HepG2 (cell line): ENCODE measurements around the gene VPREB3. TPM values are rescaled to one million over a fixed set of nuclear protein-coding genes. Genes with fewer than 3 reads are reported as not detected.

Experiments used
- BATF2 ChIP-seq: sonication (generic); formaldehyde crosslinking; IDR thresholded peaks from 2 replicates; pipeline ENCODE4 v1.8.0; 2022; ENCODE audit warnings: mild to moderate bottlenecking, missing genetic modification reagents, moderate library complexity
- CCAR2 ChIP-seq: fragments of 200-400 bp; formaldehyde crosslinking; optimal IDR thresholded peaks from 2 replicates; pipeline ENCODE3; 2018; ENCODE audit warnings: low read depth, mild to moderate bottlenecking, low read length, moderate library complexity
- GABPA ChIP-seq, 2 experiments: IDR thresholded peaks; 2 replicates each; pipeline ENCODE4 v1.6.1; 2011 to 2016; ENCODE audit warnings: low read depth in 2 of 2, low read length in 1 of 2, missing biosample characterization in 1 of 2, missing genetic modification characterization in 1 of 2
- HNRNPLL ChIP-seq: fragments of 200-400 bp; formaldehyde crosslinking; IDR thresholded peaks from 2 replicates; pipeline ENCODE4 v1.6.1; 2017; ENCODE audit warnings: mild to moderate bottlenecking, low read depth, low read length; ENCODE audit not compliant: poor library complexity, severe bottlenecking
- KLF11 ChIP-seq: IDR thresholded peaks from 2 replicates; pipeline ENCODE4 v1.6.1; 2016; ENCODE audit warnings: missing compliant biosample characterization
- MAX ChIP-seq: IDR thresholded peaks from 2 replicates; pipeline ENCODE4 v1.6.1; 2012; ENCODE audit warnings: inconsistent platforms
- MED13 ChIP-seq: sonication (generic); formaldehyde crosslinking; IDR thresholded peaks from 2 replicates; pipeline ENCODE4 v1.5.0; 2020; ENCODE audit warnings: missing genetic modification reagents
- MTF2 ChIP-seq: sonication (generic); formaldehyde crosslinking; IDR thresholded peaks from 2 replicates; pipeline ENCODE4 v1.5.0; 2020; ENCODE audit warnings: missing genetic modification reagents, borderline replicate concordance
- NFE2L1 ChIP-seq: sonication (generic); formaldehyde crosslinking; IDR thresholded peaks from 2 replicates; pipeline ENCODE4 v1.4.0; 2020; ENCODE audit warnings: missing genetic modification reagents, mild to moderate bottlenecking, borderline replicate concordance
- NKX3-1 ChIP-seq: sonication (generic); formaldehyde crosslinking; IDR thresholded peaks from 2 replicates; pipeline ENCODE4 v1.5.0; 2020; ENCODE audit warnings: missing genetic modification reagents
- REXO4 ChIP-seq: sonication (generic); formaldehyde crosslinking; IDR thresholded peaks from 2 replicates; pipeline ENCODE4 v1.8.0; 2022; ENCODE audit warnings: missing genetic modification reagents, mild to moderate bottlenecking, borderline replicate concordance
- RNF219 ChIP-seq: sonication (generic); formaldehyde crosslinking; IDR thresholded peaks from 2 replicates; pipeline ENCODE4 v1.5.0; 2020; ENCODE audit warnings: mild to moderate bottlenecking, missing genetic modification reagents
- SIN3A ChIP-seq: IDR thresholded peaks from 2 replicates; pipeline ENCODE4 v1.6.1; 2011; ENCODE audit warnings: low read depth, mild to moderate bottlenecking, control low read depth, low read length, borderline replicate concordance
- SIX4 ChIP-seq: sonication (generic); formaldehyde crosslinking; IDR thresholded peaks from 2 replicates; pipeline ENCODE4 v1.4.0; 2020; ENCODE audit warnings: missing genetic modification reagents
- SNAPC5 ChIP-seq: sonication (generic); formaldehyde crosslinking; IDR thresholded peaks from 2 replicates; pipeline ENCODE4 v1.8.1; 2023; ENCODE audit warnings: mild to moderate bottlenecking, missing genetic modification reagents, borderline replicate concordance
- STAG1 ChIP-seq: sonication (generic); formaldehyde crosslinking; IDR thresholded peaks from 2 replicates; pipeline ENCODE4 v1.4.0; 2020; ENCODE audit warnings: missing genetic modification reagents
- ZBTB43 ChIP-seq: sonication (generic); formaldehyde crosslinking; conservative IDR thresholded peaks from 2 replicates; pipeline ENCODE4 v1.4.0; 2020; ENCODE audit warnings: missing genetic modification reagents
- ZNF124 ChIP-seq: sonication (generic); formaldehyde crosslinking; IDR thresholded peaks from 2 replicates; pipeline ENCODE4 v1.4.0; 2020; ENCODE audit warnings: missing genetic modification reagents
- ZNF546 ChIP-seq: sonication (generic); formaldehyde crosslinking; conservative IDR thresholded peaks from 2 replicates; pipeline ENCODE4 v1.8.1; 2023; ENCODE audit warnings: mild to moderate bottlenecking, missing genetic modification reagents
- ZNF597 ChIP-seq: sonication (generic); formaldehyde crosslinking; IDR thresholded peaks from 2 replicates; pipeline ENCODE4 v1.5.0; 2020; ENCODE audit warnings: missing genetic modification reagents
- ZNF709 ChIP-seq: sonication (generic); formaldehyde crosslinking; IDR thresholded peaks from 2 replicates; pipeline ENCODE4 v1.5.0; 2020; ENCODE audit warnings: mild to moderate bottlenecking, missing genetic modification reagents
- ZNF746 ChIP-seq: sonication (generic); formaldehyde crosslinking; IDR thresholded peaks from 2 replicates; pipeline ENCODE4 v1.8.0; 2022; ENCODE audit warnings: mild to moderate bottlenecking, missing genetic modification reagents
- ZNF775 ChIP-seq: sonication (generic); formaldehyde crosslinking; IDR thresholded peaks from 2 replicates; pipeline ENCODE4 v1.4.0; 2020; ENCODE audit warnings: missing genetic modification reagents, mild to moderate bottlenecking, moderate library complexity, borderline replicate concordance
- ZNF776 ChIP-seq: sonication (generic); formaldehyde crosslinking; IDR thresholded peaks from 2 replicates; pipeline ENCODE4 v1.4.0; 2020; ENCODE audit warnings: mild to moderate bottlenecking, missing genetic modification reagents
- polyA plus RNA-seq, 8 experiments: library from polyadenylated mRNA; depleted of rRNA in 3 of 8; stranded (reverse) in 7 of 8; unstranded in 1 of 8; fragments of >200 nt; fragmentation: Illumina TruSeq in 4 of 8; extraction: Trizol in 4 of 8; gene quantifications; 2 replicates each; pipeline versions ENCODE4 v1.2.1 to v1.2.3, GENCODE V29; 2011 to 2016; ENCODE audit warnings: low read depth in 4 of 8, missing spikeins in 1 of 8, mixed read lengths in 1 of 8; ENCODE audit not compliant: insufficient read depth in 1 of 8
- total RNA-seq, 5 experiments: library from RNA; depleted of rRNA; stranded (reverse); fragments of >200 nt; fragmentation: Illumina TruSeq; extraction: Trizol; gene quantifications; 2 replicates each; pipeline ENCODE4 v1.2.3, GENCODE V29; 2016; ENCODE audit warnings: low read depth in 1 of 5

VPREB3 gene
- total and polyA plus RNA-seq, 2 of the 13 experiments (the other 11 are each of a cell fraction or from before 2014, with no cell fraction given) = 0.22 TPM; not detected in 1

GRCh38 chr22:23774114-23774921 lies 20.1 kb upstream of the VPREB3 start (continued):
- TF ChIP-seq ZBTB43 (CRISPR knock-in tag) = peak; percentile 40; the same call in 1 of the 2 replicates
- TF ChIP-seq GABPA (IDR thresholded peaks at IDR 0.05; ENCODE audit: low read depth, low read length) = no peak
- peak; percentile 48; the same call in 1 of the 2 replicates for TF ChIP-seq GABPA (CRISPR knock-in tag; IDR thresholded peaks at IDR 0.05; ENCODE audit: low read depth)
- TF ChIP-seq SIX4 (CRISPR knock-in tag) = 0 out of 2 replicates have a peak, but pooled peaks have one; percentile 62
- peak; percentile 47; the same call in 1 of the 2 replicates for TF ChIP-seq RNF219
- no peak for TF ChIP-seq ZNF709 (CRISPR knock-in tag)
- TF ChIP-seq NKX3-1 (CRISPR knock-in tag) = no peak
- TF ChIP-seq SIN3A = peak; percentile 83; the same call in 1 of the 2 replicates
- peak; percentile 74 for TF ChIP-seq ZNF746 (CRISPR knock-in tag)
- TF ChIP-seq MTF2 (CRISPR knock-in tag) = no peak
- TF ChIP-seq ZNF597 (CRISPR knock-in tag) = no peak
- TF ChIP-seq SNAPC5 (CRISPR knock-in tag) = no peak
- TF ChIP-seq ZNF775 (CRISPR knock-in tag) = no peak
- no peak for TF ChIP-seq NFE2L1
- TF ChIP-seq HNRNPLL = no peak
- no peak for TF ChIP-seq ZNF124 (CRISPR knock-in tag)
- no peak for TF ChIP-seq ZNF776 (CRISPR knock-in tag)
- no peak for TF ChIP-seq ZNF546 (CRISPR knock-in tag)
- no peak for TF ChIP-seq KLF11 (CRISPR knock-in tag)
- no peak for TF ChIP-seq CCAR2
- TF ChIP-seq MAX = peak; percentile 84
- peak; percentile 40; the same call in 1 of the 2 replicates for TF ChIP-seq MED13 (CRISPR knock-in tag)
- TF ChIP-seq STAG1 = no peak; the same call in 1 of the 2 replicates
- TF ChIP-seq BATF2 = no peak
- TF ChIP-seq REXO4 (CRISPR knock-in tag) = no peak
